Breast epithelium (tissue), 4 donors: ENCODE data around the gene TST. TPM values are rescaled to one million over a fixed set of nuclear protein-coding genes. Genes with fewer than 3 reads are reported as not detected.
A peak's percentile ranks its signal among the peaks of the same experiment; 100 is the strongest.

ENCODE experiments used
- DNase-seq, 2 donors: peaks; one replicate each; pipeline ENCODE4 v3.0.0-alpha.2; 2019; ENCODE audit warnings: low spot score in 2 of 2
- H3K27ac ChIP-seq, 2 donors: fragments of 200-600 bp; sonication (generic) in 1 of 2; one replicate each; pipeline ENCODE4 v1.5.1; 2016 to 2019; ENCODE audit warnings: mild to moderate bottlenecking in 1 of 2
- H3K27me3 ChIP-seq, 2 donors: fragments of 200-600 bp; sonication (generic) in 1 of 2; one replicate each; pipeline versions ENCODE4 v1.5.1 to v1.6.0; 2017 to 2019; ENCODE audit warnings: control low read depth in 1 of 2, mild to moderate bottlenecking in 1 of 2
- H3K36me3 ChIP-seq: fragments of 200-600 bp; one replicate; pipeline ENCODE4 v1.5.1; 2019
- H3K4me1 ChIP-seq, 2 donors: fragments of 200-600 bp; sonication (generic); one replicate each; pipeline ENCODE4 v1.5.1; 2016 to 2019; ENCODE audit warnings: control low read depth in 1 of 2
- H3K4me3 ChIP-seq, 3 donors: fragments of 200-600 bp; sonication (generic); 1 replicate in 2 of 3; 2 replicates in 1 of 3; pipeline ENCODE4 v1.5.1; 2016 to 2019; ENCODE audit warnings: mild to moderate bottlenecking in 3 of 3, moderate library complexity in 2 of 3
- H3K9me3 ChIP-seq, 2 donors: fragments of 200-600 bp; sonication (generic) in 1 of 2; one replicate each; pipeline ENCODE4 v1.5.1; 2016 to 2019; ENCODE audit warnings: control low read depth in 1 of 2
- CTCF ChIP-seq, 3 donors: fragments of 450-650 bp; IDR thresholded peaks; one replicate each; pipeline ENCODE4 v1.5.1; 2016 to 2017; ENCODE audit warnings: antibody characterized with exemption in 3 of 3, mild to moderate bottlenecking in 3 of 3, moderate library complexity in 3 of 3
- POLR2A ChIP-seq: fragments of 450-650 bp; IDR thresholded peaks from one replicate; pipeline ENCODE4 v1.6.1; 2016; ENCODE audit warnings: antibody characterized with exemption, mild to moderate bottlenecking, moderate library complexity
- POLR2AphosphoS5 ChIP-seq, 3 donors: sonication (generic); formaldehyde crosslinking; IDR thresholded peaks; one replicate each; pipeline ENCODE4 v1.6.1; 2017; ENCODE audit warnings: antibody characterized with exemption in 3 of 3
- intact Hi-C: fragments of 100-400 bp; cut with DNase I; formaldehyde crosslinking; loops from one replicate; pipeline ENCODE4 v1.15.1; 2023; ENCODE audit warnings: low total_unique reads
- total RNA-seq, 3 donors: library from RNA; depleted of rRNA; stranded (reverse); fragments of >200 nt; gene quantifications; one replicate each; pipeline ENCODE4 v1.1.0, GENCODE V29; 2016

TST gene
- total RNA-seq, 3 donors from 2014 or later: 51.1 to 68.0 (median 60.2) TPM

GRCh38 chr22:37052386-37053309, 33.4 kb upstream of the TST start:
- Histone ChIP-seq H3K4me1 (no peaks in the 10 kb centered on the region), H3K27ac (no peak overlapping the region), H3K36me3 (no peaks in the 10 kb centered on the region), H3K27me3 (no peaks in the 10 kb centered on the region), H3K9me3 (no peaks in the 10 kb centered on the region), H3K4me3 (peak overlapping the region; percentile 66 to 94 (median 69))
- TF ChIP-seq CTCF (IDR thresholded peaks at IDR 0.05): no peak
- TF ChIP-seq POLR2A: no peak
- TF ChIP-seq POLR2AphosphoS5 (IDR thresholded peaks at IDR 0.05): no peak
- intact Hi-C loops: no loop called here
- no peak for DNase-seq

DNA sequence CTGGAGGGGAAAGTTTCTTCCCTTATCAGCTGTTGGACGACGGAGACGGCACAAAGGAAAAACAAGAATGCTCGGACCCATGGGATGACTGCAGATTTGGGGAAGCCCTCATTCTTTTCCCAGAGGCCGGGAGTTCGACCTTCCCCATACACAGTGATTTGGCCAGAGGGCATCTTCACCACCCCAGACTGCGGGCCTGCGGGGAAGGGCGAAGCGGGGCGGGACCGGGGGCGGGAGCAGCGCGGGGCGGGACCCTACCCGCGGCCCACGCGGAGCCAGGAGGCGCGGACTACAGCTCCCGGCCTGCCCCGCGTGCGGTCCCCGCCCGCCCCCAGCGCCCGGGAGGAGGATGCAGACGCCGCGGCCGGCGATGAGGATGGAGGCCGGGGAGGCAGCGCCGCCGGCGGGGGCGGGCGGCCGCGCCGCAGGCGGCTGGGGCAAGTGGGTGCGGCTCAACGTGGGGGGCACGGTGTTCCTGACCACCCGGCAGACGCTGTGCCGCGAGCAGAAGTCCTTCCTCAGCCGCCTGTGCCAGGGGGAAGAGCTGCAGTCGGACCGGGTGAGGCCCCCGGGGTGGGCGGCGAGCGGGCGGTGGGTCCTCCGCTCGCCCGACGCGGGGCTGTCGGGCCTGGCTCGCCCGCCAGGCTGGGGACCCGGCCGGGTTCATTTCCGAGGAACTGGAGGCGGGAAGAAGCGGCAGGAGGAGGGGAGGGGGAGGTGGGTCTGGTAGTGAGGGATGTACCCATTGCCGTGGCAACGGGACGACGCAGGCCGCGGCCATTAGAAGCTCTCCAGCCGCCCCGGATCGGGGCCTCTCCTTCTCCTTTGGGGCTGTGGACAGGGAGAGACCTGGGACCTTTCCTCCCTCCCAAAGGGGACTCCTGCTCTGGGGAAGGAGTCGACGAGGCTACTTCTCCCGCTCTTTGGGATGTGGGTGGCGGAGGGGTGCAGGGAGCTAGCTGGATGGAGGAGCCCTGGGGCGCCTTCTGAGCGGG, 32.4 kb upstream of the TST start, which contains the start of gene KCTD17:
KCTD17 (plus strand) TSS at position 352 of the 995 bp plus-strand sequence; CDS start at position 371, 19 bp downstream.
- intact Hi-C loops: no loop called here
- Histone ChIP-seq H3K36me3 (no peaks in the 10 kb centered on the region), H3K4me1 (no peaks in the 10 kb centered on the region), H3K4me3 (peak within 1 kb of the TSS; percentile 66 to 94 (median 69)), H3K27me3 (no peaks in the 10 kb centered on the region), H3K27ac (no peak within 1 kb of the TSS), H3K9me3 (no peaks in the 10 kb centered on the region)
- DNase-seq: no peak
- TF ChIP-seq POLR2AphosphoS5 (IDR thresholded peaks at IDR 0.05) (no peak), CTCF (IDR thresholded peaks at IDR 0.05) (no peak), POLR2A (no peak)

- no peak for DNase-seq
- Histone ChIP-seq H3K27ac (no peak overlapping the region), H3K9me3 (no peaks in the 10 kb centered on the region), H3K36me3 (no peaks in the 10 kb centered on the region), H3K4me1 (no peaks in the 10 kb centered on the region), H3K27me3 (no peaks in the 10 kb centered on the region), H3K4me3 (peak overlapping the region in 2 of 3 donors; percentile 66 to 94)
- TF ChIP-seq POLR2A (no peak), POLR2AphosphoS5 (IDR thresholded peaks at IDR 0.05) (no peak), CTCF (IDR thresholded peaks at IDR 0.05) (no peak)
- intact Hi-C loops: no loop called here
Measured at GRCh38 chr22:37050913-37051312, 31.7 kb upstream of the TST start.

- no peaks in the 10 kb centered on the region for H3K27me3 ChIP-seq
- H3K27ac ChIP-seq: no peak overlapping the region
- H3K4me3 ChIP-seq: no peak overlapping the region
- no peaks in the 10 kb centered on the region for H3K36me3 ChIP-seq
- no peaks in the 10 kb centered on the region for H3K9me3 ChIP-seq
- intact Hi-C loops: no loop called here
- TF ChIP-seq POLR2AphosphoS5 (IDR thresholded peaks at IDR 0.05) (no peak), POLR2A (no peak), CTCF (IDR thresholded peaks at IDR 0.05) (no peak)
- DNase-seq: no peak
- H3K4me1 ChIP-seq: no peaks in the 10 kb centered on the region
Measured at GRCh38 chr22:37049224-37049623, 30.0 kb upstream of the TST start.
